H4 (cell line): ENCODE measurements around the gene SUB1. TPM values are rescaled to one million over a fixed set of nuclear protein-coding genes. Genes with fewer than 3 reads are reported as not detected.
"Not testable (repeated sequence)": the region's sequence is repeated elsewhere in the genome, so short reads cannot be mapped to it uniquely, and the experiment has no call there.

Source experiments
- DNase-seq: peaks from one replicate; pipeline ENCODE4 v3.0.0-alpha.2; 2015; ENCODE audit warnings: low spot score
- total RNA-seq: library from RNA; depleted of rRNA; stranded (reverse); fragments of >200 nt; shearing (Covaris generic); gene quantifications from 2 replicates; pipeline ENCODE4 v1.2.3, GENCODE V29; 2014

SUB1 gene
- total RNA-seq, 1 experiment from 2014 or later, result 602 TPM

DNA sequence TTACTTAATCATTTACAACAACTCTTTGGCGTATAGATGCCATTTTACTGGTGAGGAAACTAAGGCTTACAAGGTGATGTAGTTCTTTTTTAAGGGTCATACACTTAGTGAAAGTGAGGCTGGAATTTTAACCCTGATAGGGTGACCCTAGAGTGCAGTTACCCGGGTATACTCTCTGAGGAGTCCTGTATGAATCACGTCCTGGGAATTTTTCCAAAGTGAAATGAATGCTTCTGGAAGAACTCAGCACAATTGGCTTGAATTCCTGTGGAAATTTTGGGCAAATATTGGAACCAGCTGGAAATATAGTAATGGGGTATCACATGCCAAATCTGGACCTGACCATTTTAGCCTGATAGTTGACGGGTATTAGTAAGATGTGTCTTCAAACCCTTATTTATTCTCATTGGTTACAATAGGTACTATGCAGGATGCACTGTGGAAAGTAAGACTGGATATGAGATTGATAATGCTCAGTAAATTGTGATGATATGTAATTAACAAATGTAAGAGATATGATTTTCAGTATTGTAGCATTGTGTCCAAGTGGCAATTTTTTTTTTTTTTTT is 14.8 kb downstream of the SUB1 start:
- peak; percentile 15 for DNase-seq

DNA sequence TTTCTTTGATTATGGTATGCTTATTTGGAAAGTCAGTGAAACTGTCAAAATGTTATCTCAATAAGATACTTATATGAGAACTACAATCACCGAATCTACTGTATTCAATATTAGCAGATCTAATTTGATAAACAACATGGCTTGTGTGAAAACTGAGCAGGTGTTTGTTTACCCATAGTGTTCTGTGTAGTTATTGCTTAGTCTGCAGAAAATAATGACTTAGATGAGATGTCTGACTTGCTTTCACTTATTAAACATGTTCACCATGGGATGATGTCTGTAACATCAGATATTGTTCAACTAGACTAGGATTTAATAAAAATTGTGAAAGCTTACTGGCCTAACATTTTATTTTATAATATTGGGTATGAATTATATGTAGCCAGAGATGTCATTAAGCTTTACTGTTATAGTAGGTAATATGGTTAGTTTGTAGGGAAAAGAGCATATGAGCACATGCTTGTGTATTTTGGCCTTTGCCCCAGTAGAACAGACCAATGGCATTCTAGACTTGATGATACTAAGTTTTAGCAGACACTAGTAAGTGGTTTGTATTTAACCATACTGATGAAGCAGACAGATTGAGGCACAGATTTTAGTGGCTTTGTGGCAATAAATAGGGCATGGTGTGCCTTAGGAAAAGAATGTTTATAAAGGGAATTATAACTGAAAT is 16.4 kb downstream of the SUB1 start:
- DNase-seq, result no peak

DNA sequence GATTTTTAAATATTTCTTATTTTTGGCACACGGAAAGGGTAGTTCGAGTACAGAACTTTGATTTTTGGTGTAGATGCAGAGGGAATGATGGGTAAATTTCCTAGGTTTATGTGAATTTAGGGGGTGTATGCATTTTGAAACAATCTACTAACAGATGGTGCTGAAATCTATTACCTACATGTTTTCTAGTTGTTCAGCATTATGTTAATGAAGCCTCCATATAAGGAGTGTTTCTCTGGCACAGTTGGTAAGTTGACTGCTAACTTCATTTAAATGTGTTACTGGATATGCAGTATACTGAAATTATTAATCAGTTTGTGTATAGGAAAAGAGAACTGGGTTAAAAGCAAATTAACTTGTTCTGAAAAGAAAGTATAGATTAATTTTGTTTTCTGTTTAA is 17.5 kb downstream of the SUB1 start:
- DNase-seq, result no peak

DNA sequence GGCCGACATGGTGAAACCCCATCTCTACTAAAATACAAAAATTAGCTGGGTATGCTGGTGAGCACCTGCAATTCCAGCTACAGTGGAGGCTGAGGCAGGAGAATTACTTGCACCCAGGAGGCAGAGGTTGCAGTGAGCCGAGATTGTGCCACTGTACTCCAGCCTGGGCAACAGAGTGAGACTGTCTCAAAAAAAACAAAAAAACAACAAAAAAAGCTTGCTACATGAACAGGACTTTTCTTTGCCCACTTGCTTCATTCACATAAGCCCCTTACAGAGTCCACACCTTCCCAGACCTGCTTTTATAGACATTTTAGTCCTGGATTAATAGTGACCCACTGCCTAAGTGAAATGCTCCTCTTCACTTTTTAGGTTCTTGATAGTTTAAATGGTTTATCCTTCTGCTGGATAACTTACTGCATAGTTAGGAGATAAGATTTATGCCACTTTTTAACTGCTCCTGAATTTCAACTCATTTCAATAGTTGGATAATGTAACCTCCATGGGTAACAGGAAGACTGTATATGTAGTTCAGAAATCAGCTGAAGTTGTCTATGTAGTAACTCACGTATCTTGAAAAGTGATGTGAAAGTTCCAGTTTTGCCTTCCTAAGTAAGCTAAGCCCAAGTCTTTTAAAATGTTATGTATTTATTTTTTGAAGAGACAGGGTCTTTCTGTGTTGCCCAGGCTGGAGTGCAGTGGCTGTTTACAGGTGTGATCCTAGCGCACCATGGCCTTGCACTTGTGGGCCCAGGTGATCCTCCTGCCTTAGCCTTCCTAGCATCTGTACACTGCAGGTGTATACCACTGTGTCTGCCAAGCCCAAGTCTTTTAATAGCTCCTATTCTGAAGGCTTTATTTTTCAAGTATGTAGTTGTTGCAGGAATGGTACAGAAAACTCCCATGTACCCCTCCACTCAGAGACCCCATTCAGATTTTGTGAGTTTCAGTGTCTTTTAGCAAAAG is 19.7 kb downstream of the SUB1 start:
- DNase-seq, result no peak

DNA sequence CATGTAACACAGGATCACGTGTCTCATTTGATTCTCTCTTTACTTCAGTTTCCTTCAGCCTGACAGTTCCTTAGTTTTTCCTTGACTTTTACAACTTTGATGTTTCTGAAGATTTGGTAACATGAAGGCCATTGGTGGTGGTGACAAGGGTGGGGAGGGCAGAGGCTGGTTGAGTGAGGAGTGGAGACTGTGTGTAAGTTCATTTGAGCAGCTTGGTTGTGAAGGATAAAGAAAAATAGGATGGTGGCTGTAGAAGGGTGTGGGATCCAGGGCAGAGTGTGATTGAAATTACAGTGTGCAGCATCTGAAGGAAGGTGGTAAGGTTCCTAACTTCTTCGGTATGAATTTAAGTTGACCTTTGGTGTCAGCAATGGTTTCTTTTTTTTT is 20.4 kb downstream of the SUB1 start:
- no peak for DNase-seq

DNA sequence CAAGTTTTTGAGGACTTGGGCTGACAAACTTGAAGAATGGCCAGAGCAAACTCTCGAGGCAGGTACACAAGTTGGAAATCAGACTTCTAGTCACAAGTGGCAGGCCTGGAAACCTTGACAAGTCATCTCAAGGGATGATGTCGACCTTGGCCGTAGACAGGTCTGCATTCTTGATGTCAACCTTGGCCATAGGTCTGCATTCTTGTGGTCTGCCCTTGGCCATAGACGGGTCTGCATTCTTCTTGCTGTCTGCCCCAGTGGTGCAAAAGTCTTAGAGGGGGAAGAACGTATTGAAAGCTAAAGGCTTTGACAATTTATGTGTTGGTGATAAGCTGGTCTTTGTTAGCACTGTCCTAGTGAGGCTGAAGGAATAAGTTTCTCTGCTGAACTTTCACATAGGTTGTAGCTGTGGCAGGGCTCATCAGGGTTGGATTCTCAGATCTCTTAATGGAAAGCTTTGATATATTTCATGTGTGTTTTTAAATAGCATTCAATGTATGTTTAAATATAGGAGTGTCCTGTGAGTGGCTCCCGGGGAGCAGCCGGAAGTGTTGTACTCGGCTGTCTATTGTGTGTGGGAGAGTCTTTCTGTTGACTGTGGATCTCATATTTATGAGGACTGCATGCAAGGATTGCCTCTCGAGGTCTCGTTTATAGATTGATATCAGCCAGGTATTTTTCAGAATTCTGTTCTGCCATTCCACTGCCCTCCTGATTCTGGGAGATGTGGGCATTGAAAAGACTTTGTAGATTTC is 27.0 kb downstream of the SUB1 start:
- no peak for DNase-seq

DNA sequence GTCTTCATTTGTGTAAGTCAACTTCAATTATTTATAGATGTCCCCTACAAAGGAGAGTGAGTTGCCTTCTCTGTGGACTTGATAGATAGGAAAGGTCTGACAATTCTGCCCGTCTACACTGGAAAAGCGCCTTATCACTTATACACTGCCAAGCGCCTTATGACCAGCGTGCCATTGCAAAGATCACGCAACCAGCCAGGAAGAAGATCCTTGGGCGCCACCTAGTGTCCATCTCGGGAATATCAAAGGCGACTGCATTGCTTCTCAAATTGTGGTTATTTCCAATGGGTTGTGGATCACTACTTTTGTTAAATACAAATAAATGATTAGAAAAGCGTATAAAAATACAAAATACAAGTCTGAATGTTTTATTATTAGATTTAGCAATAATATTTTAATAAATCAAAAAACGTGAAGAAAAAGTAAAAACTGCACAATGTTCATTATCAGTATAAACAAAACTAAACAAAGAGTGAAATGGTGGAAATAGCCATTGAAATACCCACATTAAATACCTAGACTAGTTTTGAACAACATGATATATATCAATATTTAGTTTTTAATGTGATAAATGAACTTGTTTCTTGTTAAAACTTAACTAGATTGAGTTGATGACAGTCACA is 27.8 kb downstream of the SUB1 start:
- peak; percentile 71 for DNase-seq

DNA sequence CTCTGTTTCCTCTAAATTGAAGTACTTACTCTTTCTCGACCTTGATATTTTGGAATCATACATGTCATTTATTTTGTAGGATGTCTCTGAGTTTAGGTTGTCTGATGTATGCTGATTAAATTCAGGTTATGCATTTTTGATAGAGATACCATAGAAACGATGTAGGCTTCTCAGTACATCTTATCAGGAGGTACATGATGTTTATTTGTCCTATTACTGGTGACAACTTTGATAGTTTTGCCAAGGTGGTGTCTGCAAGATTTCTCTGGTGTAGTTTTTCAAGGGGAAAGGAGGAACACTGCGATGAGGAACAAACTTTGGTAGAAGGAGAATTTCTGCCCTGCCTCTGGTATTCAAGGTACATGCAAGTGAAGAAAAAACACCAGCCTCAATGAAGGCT is 29.9 kb downstream of the SUB1 start:
- no peak for DNase-seq

DNA sequence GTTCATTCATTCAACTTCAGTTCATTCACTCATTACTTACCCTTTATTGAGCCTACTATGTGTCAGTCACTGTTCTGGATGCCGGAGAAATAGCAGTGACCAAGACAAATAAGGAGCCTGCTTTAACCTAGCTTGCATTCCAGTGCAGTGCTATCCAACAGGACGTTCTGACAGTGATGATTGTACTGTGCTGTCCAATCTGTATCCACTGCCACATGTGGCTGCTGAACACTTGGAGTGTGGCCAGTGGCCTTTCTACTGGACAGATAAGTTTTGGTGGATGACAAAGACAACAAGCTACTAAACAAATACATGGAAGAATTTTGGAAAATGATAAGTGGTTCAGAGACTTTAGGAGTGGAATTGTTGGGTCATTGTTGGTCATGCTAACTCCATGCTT is 33.6 kb downstream of the SUB1 start:
- no peak for DNase-seq

DNA sequence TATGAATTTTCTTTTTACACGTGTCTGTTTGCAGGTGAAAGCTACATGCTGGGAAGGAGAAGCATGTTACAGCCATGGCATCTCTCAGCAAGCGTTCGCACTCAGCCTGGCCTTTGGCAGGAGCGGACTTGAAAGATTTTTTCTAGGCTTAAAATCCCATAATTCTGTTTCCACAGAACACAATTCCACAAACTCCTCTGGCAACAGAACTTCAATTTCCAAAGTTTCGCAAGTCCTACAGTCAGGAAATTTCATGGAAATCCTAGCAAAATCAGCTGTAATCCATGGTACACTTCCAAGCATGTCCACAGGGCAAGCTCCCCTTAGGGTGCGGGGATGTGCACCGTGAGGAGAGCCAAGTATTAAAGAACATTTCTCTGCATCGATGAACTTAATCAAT is 35.9 kb downstream of the SUB1 start:
- no peak for DNase-seq

DNA sequence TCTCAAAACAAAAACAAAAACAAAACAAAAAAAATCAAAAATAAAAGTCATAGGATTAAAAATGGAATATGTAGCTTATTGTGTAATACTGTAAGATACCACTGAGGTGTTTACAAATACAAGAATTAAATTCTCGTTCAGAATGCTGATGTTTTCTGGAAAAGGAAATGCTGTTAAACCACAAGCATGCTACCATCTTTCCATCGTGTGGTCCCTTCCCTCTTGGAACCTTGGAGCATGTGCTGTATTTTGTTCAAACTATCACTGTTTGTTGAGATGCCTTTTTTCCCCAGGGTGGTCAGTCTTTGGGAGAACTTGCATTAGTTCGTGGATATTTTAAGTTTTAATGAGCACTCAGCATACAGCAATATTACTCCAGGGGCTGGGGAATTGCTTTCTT is 39.7 kb downstream of the SUB1 start:
- no peak for DNase-seq

DNA sequence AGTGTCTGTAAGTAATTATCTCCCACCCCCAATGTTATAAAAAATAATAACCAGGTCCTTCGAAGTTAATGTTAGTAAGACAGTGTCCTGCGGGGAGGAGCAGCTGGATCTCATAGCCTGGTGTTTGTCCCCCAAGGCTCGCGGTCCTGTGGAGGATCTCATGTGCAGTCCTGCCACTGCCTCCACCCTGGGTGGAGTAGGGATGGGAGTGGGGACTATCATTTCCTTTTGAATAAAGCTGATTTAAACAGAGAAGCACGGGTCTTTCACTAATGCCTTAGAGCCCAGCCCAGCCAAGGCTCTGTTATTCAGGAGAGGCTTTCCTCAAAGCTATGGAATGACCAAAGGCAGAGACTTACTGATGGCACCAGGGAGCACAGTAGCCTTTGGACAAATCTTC is 40.2 kb downstream of the SUB1 start:
- DNase-seq, result no peak

DNA sequence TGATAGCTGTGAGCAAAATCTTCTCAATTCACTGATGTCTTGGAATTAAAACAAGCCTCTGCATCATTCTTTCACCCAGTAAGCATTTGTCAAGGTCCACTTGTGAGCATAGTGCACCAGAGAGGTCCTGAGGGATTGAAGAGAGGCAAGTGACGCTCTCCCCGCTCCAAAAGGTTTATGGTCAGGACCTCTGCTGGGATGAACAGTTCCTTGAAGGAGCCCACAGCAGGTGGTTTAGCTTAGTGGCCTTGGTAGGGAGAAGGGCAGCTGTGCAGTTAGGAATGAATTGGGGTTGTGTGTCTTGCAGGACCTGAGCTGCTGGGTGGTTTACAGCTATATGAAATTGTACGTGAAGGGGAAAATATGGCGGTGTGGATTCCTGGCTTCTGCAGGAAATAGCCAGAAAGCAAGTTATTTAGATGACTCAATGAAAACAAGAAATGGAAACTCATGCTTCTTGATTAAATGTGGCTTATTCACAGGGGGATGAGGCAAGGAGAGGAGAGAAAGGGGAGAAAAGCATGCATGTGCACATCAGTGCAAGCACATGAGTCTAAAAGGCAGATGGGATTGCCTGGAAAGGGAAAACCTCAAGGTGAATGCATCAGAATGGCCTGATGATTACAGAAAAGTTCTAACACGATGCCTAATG is 42.0 kb downstream of the SUB1 start:
- no peak for DNase-seq

DNA sequence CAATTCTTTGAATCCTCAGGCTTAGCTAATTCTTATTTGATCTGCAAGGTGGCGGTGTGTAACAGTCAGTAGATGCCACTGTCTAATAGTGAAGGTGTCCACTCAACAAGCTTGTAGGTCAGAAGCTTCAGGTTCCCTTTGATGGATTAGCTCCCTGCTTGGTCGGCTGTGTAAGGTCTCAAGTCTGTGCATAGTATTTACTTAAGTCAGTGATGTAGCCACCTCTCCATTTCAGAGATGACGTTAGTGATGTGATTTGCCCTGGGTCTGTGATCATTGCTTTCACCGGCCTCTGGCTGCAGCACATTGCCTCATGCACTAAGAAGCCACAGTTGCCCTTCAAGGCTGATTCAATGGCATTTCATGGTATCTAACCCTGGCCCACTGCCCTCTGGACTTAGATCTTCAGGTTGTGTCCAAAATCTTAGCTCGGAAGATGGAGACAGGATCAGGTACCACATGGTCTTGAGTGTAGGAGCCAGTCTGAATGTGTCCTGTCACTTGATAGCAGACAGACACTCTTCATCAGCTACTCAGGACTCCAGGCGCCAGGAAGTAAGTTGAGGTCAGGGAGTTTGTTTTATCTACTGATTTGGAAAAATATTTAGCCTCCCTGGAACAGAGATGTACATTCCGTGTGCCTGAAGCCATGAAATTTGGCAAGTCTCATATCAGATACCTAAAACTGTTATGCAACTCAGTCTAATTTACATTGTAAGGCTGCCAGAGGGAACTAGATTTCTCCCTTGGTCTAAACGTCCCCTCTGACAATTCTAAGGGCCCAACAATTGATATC is 42.9 kb downstream of the SUB1 start:
- no peak for DNase-seq

DNA sequence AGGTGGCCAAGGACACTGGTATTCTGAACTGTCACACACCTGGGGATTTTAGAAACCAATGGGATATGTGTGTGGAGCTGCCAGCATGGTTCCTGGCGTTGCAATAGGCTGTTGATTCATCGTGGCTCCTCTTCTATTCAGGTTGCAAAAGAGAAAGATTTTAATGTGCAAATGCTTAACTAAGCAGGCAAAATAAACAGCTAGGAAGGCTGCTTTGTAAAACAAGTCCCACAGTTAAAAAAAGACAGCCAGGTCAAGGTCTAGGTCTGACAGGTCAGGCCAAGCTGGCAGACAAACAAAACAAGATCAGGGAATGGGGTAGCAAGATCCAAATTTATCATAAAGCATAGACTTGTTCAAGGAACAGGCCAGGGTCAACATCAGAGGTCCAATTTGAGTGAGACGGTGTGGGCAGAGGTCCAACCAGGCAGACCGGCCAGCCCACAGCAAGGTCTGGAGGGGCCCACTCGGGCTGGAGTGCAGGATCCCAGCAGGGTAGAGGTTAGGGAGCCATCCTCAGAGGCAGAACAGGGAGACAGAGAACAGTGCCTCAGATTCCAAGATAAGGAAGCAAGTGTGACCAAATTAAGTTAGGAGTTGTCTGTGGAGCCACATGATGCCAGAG is 45.6 kb downstream of the SUB1 start:
- DNase-seq, result no peak

DNA sequence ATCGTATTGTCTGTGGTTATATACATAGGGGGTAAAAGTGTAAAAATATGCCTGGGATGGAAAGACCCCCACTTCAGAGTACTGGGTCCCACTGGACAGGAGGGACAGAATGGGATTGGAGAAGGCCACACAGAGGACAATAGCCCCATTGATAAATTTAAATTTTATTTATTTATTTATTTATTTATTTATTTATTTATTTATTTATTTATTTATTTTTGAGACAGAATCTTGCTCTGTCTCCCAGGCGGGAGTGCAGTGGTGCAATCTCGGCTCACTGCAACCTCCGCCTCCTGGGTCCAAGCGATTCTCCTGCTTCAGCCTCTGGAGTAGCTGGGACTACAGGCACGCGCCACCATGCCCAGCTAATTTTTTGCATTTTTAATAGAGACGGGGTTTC is 47.7 kb downstream of the SUB1 start:
- DNase-seq, result not testable (repeated sequence)

DNA sequence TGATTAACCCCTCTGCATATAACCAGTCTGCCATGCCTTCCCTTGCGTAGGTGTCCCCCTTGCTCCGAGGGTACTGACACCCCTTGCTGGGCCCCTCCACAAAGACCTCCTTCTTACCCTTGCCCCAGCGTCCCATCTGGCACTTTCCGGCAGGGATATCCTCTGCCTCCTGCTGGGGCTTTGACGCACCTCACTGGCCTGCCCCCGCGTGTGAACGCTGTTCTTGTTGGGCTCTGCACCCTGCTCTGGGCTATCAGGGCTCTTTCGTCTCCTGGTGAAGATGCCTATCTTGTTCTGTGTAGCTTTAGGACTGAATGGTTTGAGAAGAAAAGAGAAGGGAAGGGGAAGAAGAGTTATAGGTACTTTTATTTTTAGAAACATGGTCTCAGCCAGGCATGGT is 53.0 kb downstream of the SUB1 start:
- no peak for DNase-seq

DNA sequence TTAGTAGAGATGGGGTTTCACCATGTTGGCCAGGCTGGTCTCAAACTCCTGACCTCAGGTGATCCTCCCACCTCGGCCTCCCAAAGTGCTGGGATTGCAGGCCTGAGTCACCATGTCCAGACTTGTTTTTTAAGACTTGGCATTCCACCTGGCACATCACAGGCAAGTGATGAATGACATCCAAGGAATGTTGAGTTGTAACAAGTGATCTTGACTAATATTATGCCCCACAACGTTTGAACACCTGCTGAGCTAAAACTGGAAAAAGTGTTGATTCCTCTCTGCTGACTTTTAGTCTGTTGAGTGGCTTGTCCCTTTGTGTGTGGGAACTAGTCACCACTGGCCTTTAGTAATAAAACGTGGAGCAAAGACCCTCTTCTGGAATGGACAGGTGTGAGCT is 54.6 kb downstream of the SUB1 start:
- DNase-seq, result no peak

DNA sequence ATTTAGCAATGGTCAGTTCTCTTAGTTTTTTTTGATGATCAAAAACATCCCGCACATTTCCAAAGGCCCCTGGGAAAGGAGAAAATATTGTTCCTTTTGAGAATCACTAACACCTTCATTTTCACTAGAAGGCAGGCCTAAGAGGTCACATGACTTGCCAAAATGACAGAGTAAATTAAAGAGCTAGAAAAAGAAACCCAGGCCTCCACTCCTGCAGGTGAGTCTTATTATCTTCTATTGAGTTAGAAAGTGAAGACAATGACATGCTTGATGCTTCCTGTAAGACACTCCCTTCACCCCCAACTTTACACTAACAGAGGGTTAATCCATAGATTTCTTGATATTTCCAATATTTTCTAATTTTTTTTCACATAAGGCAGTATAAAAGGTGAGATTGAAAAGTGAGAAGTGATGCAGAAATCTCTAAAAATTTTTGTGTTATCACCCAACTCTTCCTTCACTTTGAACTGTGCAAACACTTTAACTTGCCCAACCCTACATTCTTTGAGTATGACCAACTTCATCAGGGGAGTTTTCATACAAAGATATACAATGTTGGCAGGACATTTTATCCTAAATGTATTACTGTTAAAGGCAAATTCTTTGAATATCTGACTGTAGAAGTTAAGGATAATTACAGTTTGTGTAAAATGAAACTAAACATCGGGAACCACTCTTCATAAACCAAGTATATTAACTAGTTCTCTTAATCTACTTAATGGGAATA is 57.1 kb downstream of the SUB1 start:
- no peak for DNase-seq
